K562 (cell line): Measurements from ENCODE around the gene SLC26A1. TPM values are rescaled to one million over a fixed set of nuclear protein-coding genes. Genes with fewer than 3 reads are reported as not detected.

Source experiments
- E2F4 ChIP-seq: sonication (generic); formaldehyde crosslinking; IDR thresholded peaks from 2 replicates; pipeline ENCODE4 v1.8.0; 2022; ENCODE audit warnings: mild to moderate bottlenecking, low read depth, missing genetic modification reagents
- ELF1 ChIP-seq: fragments of 200-800 bp; sonication (Bioruptor generic); IDR thresholded peaks from 2 replicates; pipeline ENCODE4 v1.6.1; 2016; ENCODE audit warnings: missing genetic modification characterization, missing compliant biosample characterization
- FOXK2 ChIP-seq, 2 experiments: fragments of 450-650 bp; IDR thresholded peaks in 1 of 2; conservative IDR thresholded peaks in 1 of 2; 2 replicates each; pipeline ENCODE4 v1.6.1; 2016; ENCODE audit warnings: low read depth in 2 of 2, mild to moderate bottlenecking in 1 of 2
- HOMEZ ChIP-seq: fragments of 250-450 bp; sonication (Bioruptor Pico); IDR thresholded peaks from 2 replicates; pipeline ENCODE4 v1.4.0; 2020; ENCODE audit warnings: mild to moderate bottlenecking, moderate library complexity
- MLX ChIP-seq, 2 experiments: fragments of 450-650 bp in 1 of 2; sonication (generic) in 1 of 2; formaldehyde crosslinking; conservative IDR thresholded peaks; 2 replicates each; pipeline versions ENCODE4 v1.4.0 to v1.8.1; 2020 to 2022; ENCODE audit warnings: mild to moderate bottlenecking in 1 of 2, missing genetic modification reagents in 1 of 2
- PML ChIP-seq: IDR thresholded peaks from 2 replicates; pipeline ENCODE4 v1.6.1; 2012; ENCODE audit warnings: low read length, inconsistent platforms
- RBM22 ChIP-seq: fragments of 200-400 bp; formaldehyde crosslinking; IDR thresholded peaks from 2 replicates; pipeline ENCODE4 v1.6.1; 2018; ENCODE audit warnings: low read length, low read depth; ENCODE audit not compliant: poor library complexity, severe bottlenecking
- RNF2 ChIP-seq: sonication (generic); IDR thresholded peaks from 2 replicates; pipeline ENCODE4 v1.6.1; 2016
- TRIM25 ChIP-seq: fragments of 450-650 bp; IDR thresholded peaks from 2 replicates; pipeline ENCODE4 v1.7.0; 2016; ENCODE audit warnings: borderline replicate concordance
- ZFP36 ChIP-seq: fragments of 150-350 bp; IDR thresholded peaks from 2 replicates; pipeline ENCODE4 v1.6.1; 2018; ENCODE audit warnings: low read length, low read depth; ENCODE audit not compliant: partially characterized antibody
- ZFPM2 ChIP-seq: fragments of 250-450 bp; sonication (Bioruptor Pico); IDR thresholded peaks from 2 replicates; pipeline ENCODE4 v1.5.1; 2022; ENCODE audit warnings: mild to moderate bottlenecking
- ZNF174 ChIP-seq: fragments of 250-450 bp; sonication (Bioruptor Pico); IDR thresholded peaks from 2 replicates; pipeline ENCODE4 v1.4.0; 2020; ENCODE audit warnings: mild to moderate bottlenecking
- ZNF217 ChIP-seq: sonication (generic); formaldehyde crosslinking; IDR thresholded peaks from 2 replicates; pipeline ENCODE4 v1.8.0; 2022; ENCODE audit warnings: mild to moderate bottlenecking, missing genetic modification reagents
- polyA plus RNA-seq, 8 experiments: library from polyadenylated mRNA; depleted of rRNA in 4 of 8; stranded (reverse) in 5 of 8; unstranded in 3 of 8; fragments of >200 nt; fragmentation: Nextera tagmentation in 2 of 8; fragmentation: Illumina TruSeq in 1 of 8; extraction: Ambion mirVana in 2 of 8; extraction: Trizol in 1 of 8; gene quantifications; 2 replicates each; pipeline versions ENCODE4 v1.2.1 to v1.2.3, GENCODE V29; 2011 to 2014; ENCODE audit warnings: inconsistent platforms in 1 of 8, missing spikeins in 1 of 8
- total RNA-seq, 7 experiments: library from RNA; depleted of rRNA in 6 of 7; stranded (reverse); fragments of >200 nt in 6 of 7; fragmentation: Illumina TruSeq in 2 of 7; extraction: Trizol in 2 of 7; gene quantifications; 2 replicates each; pipeline versions ENCODE4 v1.2.1 to v1.2.3, GENCODE V29; 2011 to 2021; ENCODE audit warnings: low replicate concordance in 1 of 7
- TF ChIP-seq, protein P1 (sequence below): sonication (generic); formaldehyde crosslinking; IDR thresholded peaks from 2 replicates; pipeline ENCODE4 v1.8.1; 2023; ENCODE audit warnings: mild to moderate bottlenecking, missing genetic modification reagents
- TF ChIP-seq, protein P2 (sequence below): fragments of 250-450 bp; sonication (Bioruptor Pico); IDR thresholded peaks from 2 replicates; pipeline ENCODE4 v1.5.0; 2020; ENCODE audit warnings: mild to moderate bottlenecking, borderline replicate concordance

SLC26A1 gene
- total and polyA plus RNA-seq, 9 of the 15 experiments (the other 6 are each of a cell fraction or from before 2014, with no cell fraction given) = 0.11 to 4.2 (median 0.95) TPM

GRCh38 chr4:1009542-1010394 is 16.6 kb upstream of the SLC26A1 start (continued):
- TF ChIP-seq TRIM25 (no peak), HOMEZ (no peak), ZFPM2 (CRISPR knock-in tag) (no peak), ZNF174 (CRISPR knock-in tag) (no peak), FOXK2 (conservative IDR thresholded peaks at IDR 0.05 in 1 of 2, IDR thresholded peaks at IDR 0.05 in 1 of 2; ENCODE audit: low read depth in 2 of 2) (no peak), E2F4 (CRISPR knock-in tag) (no peak), ZNF217 (no peak), RBM22 (no peak), PML (no peak; the same call in 1 of the 2 replicates), ELF1 (tag) (no peak), RNF2 (no peak), MLX (CRISPR knock-in tag; conservative IDR thresholded peaks at IDR 0.05) (no peak), ZFP36 (no peak)
- TF ChIP-seq, protein P1, sequence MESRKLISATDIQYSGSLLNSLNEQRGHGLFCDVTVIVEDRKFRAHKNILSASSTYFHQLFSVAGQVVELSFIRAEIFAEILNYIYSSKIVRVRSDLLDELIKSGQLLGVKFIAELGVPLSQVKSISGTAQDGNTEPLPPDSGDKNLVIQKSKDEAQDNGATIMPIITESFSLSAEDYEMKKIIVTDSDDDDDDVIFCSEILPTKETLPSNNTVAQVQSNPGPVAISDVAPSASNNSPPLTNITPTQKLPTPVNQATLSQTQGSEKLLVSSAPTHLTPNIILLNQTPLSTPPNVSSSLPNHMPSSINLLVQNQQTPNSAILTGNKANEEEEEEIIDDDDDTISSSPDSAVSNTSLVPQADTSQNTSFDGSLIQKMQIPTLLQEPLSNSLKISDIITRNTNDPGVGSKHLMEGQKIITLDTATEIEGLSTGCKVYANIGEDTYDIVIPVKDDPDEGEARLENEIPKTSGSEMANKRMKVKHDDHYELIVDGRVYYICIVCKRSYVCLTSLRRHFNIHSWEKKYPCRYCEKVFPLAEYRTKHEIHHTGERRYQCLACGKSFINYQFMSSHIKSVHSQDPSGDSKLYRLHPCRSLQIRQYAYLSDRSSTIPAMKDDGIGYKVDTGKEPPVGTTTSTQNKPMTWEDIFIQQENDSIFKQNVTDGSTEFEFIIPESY (CRISPR knock-in tag) = 0 out of 2 replicates have a peak, but pooled peaks have one; percentile 37
- TF ChIP-seq, protein P2, sequence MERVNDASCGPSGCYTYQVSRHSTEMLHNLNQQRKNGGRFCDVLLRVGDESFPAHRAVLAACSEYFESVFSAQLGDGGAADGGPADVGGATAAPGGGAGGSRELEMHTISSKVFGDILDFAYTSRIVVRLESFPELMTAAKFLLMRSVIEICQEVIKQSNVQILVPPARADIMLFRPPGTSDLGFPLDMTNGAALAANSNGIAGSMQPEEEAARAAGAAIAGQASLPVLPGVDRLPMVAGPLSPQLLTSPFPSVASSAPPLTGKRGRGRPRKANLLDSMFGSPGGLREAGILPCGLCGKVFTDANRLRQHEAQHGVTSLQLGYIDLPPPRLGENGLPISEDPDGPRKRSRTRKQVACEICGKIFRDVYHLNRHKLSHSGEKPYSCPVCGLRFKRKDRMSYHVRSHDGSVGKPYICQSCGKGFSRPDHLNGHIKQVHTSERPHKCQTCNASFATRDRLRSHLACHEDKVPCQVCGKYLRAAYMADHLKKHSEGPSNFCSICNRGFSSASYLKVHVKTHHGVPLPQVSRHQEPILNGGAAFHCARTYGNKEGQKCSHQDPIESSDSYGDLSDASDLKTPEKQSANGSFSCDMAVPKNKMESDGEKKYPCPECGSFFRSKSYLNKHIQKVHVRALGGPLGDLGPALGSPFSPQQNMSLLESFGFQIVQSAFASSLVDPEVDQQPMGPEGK (CRISPR knock-in tag) = no peak
